IPS DF 19.7 (cell line): ENCODE results near the gene RAPGEF3.
A peak's percentile ranks its signal among the peaks of the same experiment; 100 is the strongest.

ENCODE experiments used
- DNase-seq: peaks from one replicate; pipeline ENCODE4 v3.0.0-alpha.2; 2013; ENCODE audit warnings: low read depth, low spot score

RAPGEF3 gene

GRCh38 chr12:47791351-47791746 lies 32.7 kb upstream of the RAPGEF3 start:
- no peak for DNase-seq

GRCh38 chr12:47790676-47791350 lies 32.1 kb upstream of the RAPGEF3 start:
- DNase-seq, result no peak

GRCh38 chr12:47789712-47790489 lies 31.2 kb upstream of the RAPGEF3 start:
- DNase-seq, result no peak

DNA sequence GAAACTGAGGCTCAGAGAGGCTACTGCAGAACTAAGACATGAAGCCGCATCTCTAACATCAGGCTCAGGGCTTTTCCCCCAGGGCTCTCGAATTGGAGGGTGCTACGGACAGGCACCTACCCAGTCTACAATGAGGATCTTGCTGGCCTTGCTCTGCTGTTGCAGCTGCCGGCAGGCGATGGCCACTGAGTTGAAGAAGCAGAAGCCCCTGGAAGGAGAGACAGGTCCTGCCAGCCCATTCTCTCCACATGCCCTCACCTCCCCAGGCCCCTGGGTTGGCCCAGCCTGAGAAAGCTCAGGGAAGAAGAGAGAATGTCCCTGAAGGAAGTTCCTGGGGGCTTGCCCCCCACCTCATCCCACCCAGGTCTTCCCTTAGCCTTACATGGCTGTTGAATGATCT lies 30.5 kb upstream of the RAPGEF3 start:
- no peak for DNase-seq

- DNase-seq, result no peak
These were observed 29.1 kb upstream of the RAPGEF3 start for GRCh38 chr12:47787596-47788319.

- DNase-seq, result no peak
These were observed 28.1 kb upstream of the RAPGEF3 start for GRCh38 chr12:47786662-47787280.

GRCh38 chr12:47785887-47786661 lies 27.4 kb upstream of the RAPGEF3 start:
- no peak for DNase-seq

DNA sequence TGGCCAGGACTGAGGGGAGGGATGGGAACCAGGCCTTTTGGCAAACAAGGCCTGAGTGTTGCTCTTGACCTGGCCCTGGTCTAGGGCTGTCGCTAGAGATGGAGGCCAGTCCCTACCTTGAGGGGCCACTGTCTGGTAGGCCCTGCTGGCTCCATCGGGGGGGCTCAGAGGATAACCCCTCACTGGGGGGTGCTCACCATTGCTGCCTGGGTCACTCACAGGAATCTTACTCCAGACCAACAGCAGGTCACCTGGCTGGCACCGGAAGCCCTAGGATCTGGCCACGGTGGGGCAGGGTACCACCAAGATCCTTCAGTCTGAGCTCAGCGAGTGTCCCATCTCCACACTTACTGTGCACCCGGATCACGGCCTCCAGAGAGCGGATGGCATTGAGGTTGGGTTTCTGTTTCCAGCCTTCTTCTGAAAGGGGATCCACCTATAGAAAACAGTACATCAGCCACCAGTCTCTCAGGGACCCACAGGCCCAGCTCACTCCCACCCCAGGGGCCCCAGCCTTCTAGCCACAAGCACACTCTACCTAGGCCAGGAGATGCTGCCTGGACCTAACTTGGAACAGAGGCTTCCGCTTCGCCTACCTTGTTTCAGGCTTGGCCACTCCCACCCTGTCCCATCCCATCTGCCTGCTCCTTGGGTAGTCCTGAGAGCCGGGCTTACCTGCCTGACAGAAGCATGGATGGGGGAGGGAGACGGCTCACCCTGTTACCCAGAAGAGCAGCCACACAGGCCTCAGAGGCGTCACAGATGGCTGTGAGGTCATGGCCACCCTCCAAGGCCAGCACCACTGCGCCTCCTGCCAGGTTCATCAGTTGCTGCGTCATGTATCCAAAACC lies 26.6 kb upstream of the RAPGEF3 start:
- no peak for DNase-seq

DNA sequence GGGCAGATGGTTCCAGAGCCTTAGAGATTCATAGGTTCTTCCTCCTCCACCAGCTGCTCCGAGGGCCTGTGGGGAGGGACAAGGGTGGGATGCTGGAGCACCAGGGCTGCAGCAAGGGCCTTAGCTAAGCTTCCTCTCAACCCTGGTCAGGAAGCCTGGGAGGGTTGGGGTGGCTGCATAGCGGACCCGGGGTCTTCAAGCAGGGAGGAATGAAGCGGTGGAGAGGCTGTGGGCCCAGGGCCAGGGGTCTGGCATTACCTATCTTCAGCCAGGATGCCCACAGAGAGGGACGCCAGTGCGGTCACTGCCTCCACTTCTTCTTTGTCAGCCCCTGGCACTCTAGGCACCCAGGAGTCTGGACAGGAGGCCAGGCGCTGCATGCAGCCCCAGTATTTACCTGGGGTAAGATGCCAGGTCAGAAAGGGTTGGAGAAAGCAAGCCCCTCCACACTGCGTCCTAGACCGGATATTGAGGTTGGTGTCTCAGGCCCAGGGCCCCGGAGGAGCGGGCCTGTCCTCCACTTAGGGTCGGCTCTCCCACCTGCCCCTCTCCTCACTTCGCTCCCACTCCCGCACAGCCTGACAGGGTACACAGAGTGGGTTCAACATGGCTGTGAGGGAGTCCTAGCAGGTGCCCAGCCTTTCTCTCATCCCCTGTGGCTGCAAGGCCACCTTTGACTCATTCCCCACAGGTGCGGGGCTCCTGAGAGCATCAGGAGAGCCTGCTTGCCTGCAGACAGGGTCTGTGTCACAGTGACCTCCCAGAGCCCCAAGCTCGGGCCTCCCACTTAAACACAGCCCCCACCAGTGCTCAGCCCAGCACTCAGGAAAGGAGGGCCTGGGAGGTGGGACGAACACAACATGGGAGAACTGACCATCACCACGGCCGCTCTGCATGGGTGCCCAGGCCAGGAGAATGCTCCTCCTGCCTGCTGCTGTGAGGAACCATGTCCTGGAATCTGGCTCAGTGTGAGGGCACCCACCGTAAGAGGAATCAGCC lies 25.4 kb upstream of the RAPGEF3 start:
- no peak for DNase-seq

DNA sequence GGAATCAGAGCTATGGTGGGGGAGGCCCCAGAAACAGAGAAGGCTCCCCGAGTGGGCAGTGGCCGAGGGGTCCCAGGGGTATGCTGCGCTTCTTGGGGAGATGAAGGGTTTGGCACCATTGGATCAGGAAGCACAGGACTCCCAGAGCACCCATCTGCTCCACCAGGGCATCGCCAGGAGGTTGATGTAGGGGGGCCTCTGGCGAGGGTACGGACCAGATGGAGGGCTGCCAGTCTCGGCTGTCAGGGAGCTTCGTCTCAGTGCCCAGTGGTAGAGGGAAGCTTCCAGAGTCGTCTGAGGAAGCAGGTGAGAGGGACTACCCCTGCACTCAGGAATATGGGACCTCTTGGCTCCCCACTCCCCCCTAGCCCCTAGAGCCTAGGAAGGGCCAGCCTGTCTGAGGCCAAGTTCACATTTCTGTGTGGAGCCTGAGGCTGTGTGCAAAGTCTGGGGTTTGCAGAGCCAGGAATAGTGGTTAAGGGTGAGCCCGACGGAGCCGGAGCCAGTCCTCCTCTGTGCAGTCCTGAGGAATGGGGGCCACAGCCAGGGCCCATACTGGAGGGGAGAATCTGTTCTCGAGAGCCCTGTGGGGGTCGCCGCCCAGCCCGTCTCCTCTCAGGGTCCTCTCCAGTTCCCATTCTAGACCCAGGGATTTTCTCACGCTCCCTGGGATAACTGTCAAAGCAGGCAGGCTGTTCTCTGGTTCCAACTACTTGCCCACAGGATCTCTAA lies 24.5 kb upstream of the RAPGEF3 start:
- DNase-seq, result no peak

- DNase-seq, result no peak
These were observed 23.7 kb upstream of the RAPGEF3 start for GRCh38 chr12:47782372-47782770.

GRCh38 chr12:47781479-47782371 lies 23.0 kb upstream of the RAPGEF3 start:
- no peak for DNase-seq

- DNase-seq, result no peak
These were observed 21.3 kb upstream of the RAPGEF3 start for GRCh38 chr12:47779943-47780504.

GRCh38 chr12:47779301-47779942 lies 20.7 kb upstream of the RAPGEF3 start:
- peak; percentile 74 for DNase-seq

GRCh38 chr12:47778881-47779280 lies 20.2 kb upstream of the RAPGEF3 start:
- DNase-seq, result no peak

DNA sequence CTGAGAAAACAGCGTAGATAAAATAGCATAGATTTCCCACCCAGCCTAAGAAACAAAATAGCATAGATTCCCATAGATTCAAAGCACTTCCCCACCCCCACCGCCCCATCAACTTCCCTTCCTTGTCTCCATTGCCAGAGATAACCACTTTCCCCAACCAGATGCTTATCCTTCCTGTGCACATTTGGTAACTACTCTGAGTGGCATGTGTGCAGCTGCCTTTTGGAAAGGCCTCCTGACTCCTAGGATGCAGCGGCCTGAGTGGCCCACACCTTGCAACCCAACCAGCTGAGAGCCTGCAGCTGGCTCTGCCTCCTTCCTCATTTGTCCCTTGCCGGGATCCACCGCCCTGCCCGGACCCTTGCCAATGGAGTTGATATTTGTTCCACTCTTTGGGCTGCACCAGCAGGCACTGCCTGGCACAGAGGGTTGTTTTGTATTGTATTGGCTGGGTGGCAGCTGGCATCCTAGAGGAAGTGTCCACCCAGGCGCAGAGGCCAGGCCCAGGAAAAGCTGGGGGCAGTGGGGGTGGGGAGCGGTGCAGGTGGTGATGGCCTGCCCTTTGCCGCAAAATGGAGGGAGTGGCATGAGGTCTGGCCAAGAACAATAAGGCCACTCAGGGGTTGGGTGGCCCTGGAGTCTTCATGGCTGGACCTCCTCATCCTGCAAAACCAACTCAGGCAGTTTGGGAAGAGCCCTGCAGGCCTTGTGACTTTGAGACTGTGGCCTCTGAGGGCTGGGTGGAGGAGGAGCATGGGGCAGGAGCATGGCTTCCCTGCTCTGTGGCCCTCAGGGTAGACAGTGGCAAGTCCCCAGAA lies 19.3 kb upstream of the RAPGEF3 start:
- DNase-seq, result no peak
